ENCODE results near the gene TXNDC2.
"Not testable (repeated sequence)": the region's sequence is repeated elsewhere in the genome, so short reads cannot be mapped to it uniquely, and the experiment has no call there.

The TXNDC2 gene

GRCh38 chr18:9887992-9888391, 2.2 kb downstream of the TXNDC2 start:
- no peak for DNase-seq

GRCh38 chr18:9890196-9890595, 4.4 kb downstream of the TXNDC2 start:
- no peak for DNase-seq

GRCh38 chr18:9890957-9891356, 5.2 kb downstream of the TXNDC2 start:
- DNase-seq, result no peak

- not testable (repeated sequence) for DNase-seq
Measured at GRCh38 chr18:9891515-9891914, 5.7 kb downstream of the TXNDC2 start.

- no peak for DNase-seq
Measured at GRCh38 chr18:9894454-9895068, 8.8 kb downstream of the TXNDC2 start.

GRCh38 chr18:9897129-9897528, 11.4 kb downstream of the TXNDC2 start:
- DNase-seq, result no peak

- DNase-seq, result not testable (repeated sequence)
Measured at GRCh38 chr18:9897787-9898291, 12.1 kb downstream of the TXNDC2 start.

- no peak for DNase-seq
Measured at GRCh38 chr18:9898792-9899549, 13.2 kb downstream of the TXNDC2 start.

GRCh38 chr18:9899550-9899930, 13.8 kb downstream of the TXNDC2 start:
- DNase-seq, result not testable (repeated sequence)

GRCh38 chr18:9900699-9901098, 14.9 kb downstream of the TXNDC2 start:
- no peak for DNase-seq

- DNase-seq, result no peak
Measured at GRCh38 chr18:9901377-9901776, 15.6 kb downstream of the TXNDC2 start.

- not testable (repeated sequence) for DNase-seq
Measured at GRCh38 chr18:9902264-9902663, 16.5 kb downstream of the TXNDC2 start.

- no peak for DNase-seq
Measured at GRCh38 chr18:9902832-9903231, 17.1 kb downstream of the TXNDC2 start.

- no peak for DNase-seq
Measured at GRCh38 chr18:9905401-9905922, 19.7 kb downstream of the TXNDC2 start.

- DNase-seq, result no peak
Measured at GRCh38 chr18:9906481-9906880, 20.7 kb downstream of the TXNDC2 start.

GRCh38 chr18:9907867-9908266, 22.1 kb downstream of the TXNDC2 start:
- no peak for DNase-seq

GRCh38 chr18:9910071-9910470, 24.3 kb downstream of the TXNDC2 start:
- no peak for DNase-seq

- DNase-seq, result no peak
Measured at GRCh38 chr18:9910661-9911060, 24.9 kb downstream of the TXNDC2 start.

- no peak for DNase-seq
Measured at GRCh38 chr18:9911226-9911625, 25.5 kb downstream of the TXNDC2 start.

- DNase-seq, result not testable (repeated sequence)
Measured at GRCh38 chr18:9912285-9912684, 26.5 kb downstream of the TXNDC2 start.

GRCh38 chr18:9913151-9913525, 27.4 kb downstream of the TXNDC2 start:
- no peak for DNase-seq

- peak; percentile 96 for DNase-seq
Measured at GRCh38 chr18:9913526-9914333, 28.0 kb downstream of the TXNDC2 start, which contains the start of gene VAPA. VAPA (plus strand) TSS chr18:9914016; CDS start chr18:9914257, 241 bp downstream.

- DNase-seq, result no peak
Measured at GRCh38 chr18:9914334-9914583, 28.5 kb downstream of the TXNDC2 start.

All from midbrain (tissue), 1 donor.